Lower leg skin (tissue), 3 donors: ENCODE results near the gene EPB41L2.

ENCODE experiments used
- CTCF ChIP-seq, 3 donors: fragments of 450-650 bp; IDR thresholded peaks; one replicate each; pipeline ENCODE4 v1.5.1; 2016; ENCODE audit warnings: antibody characterized with exemption in 3 of 3, mild to moderate bottlenecking in 3 of 3, moderate library complexity in 2 of 3
- POLR2A ChIP-seq, 2 donors: fragments of 450-650 bp; IDR thresholded peaks; one replicate each; pipeline ENCODE4 v1.6.1; 2016 to 2017; ENCODE audit warnings: antibody characterized with exemption in 2 of 2, mild to moderate bottlenecking in 1 of 2, moderate library complexity in 1 of 2

GRCh38 chr6:131054392-131055250, 8.4 kb downstream of the EPB41L2 start:
- TF ChIP-seq CTCF (IDR thresholded peaks at IDR 0.05) (no peak), POLR2A (IDR thresholded peaks at IDR 0.05) (no peak)
